ENCODE data around the gene SYCE1L. TPM values are rescaled to one million over a fixed set of nuclear protein-coding genes. Genes with fewer than 3 reads are reported as not detected.

SYCE1L gene
- total RNA-seq, 2 donors from 2014 or later, result 4.8 to 6.9 TPM

GRCh38 chr16:77194295-77195231 lies 4.6 kb upstream of the SYCE1L start:
- no peak for TF ChIP-seq CTCF (IDR thresholded peaks at IDR 0.05)
- Histone ChIP-seq H3K4me1 (peaks cover 8% of the 10 kb centered on the region), H3K36me3 (peaks cover 8% of the 10 kb centered on the region), H3K27me3 (no peaks in the 10 kb centered on the region), H3K9me3 (no peaks in the 10 kb centered on the region), H3K9ac (ENCODE audit: low read depth in 2 of 2, low read length in 2 of 2) (no peak overlapping the region), H3K4me3 (no peak overlapping the region), H3K27ac (no peak overlapping the region)
- DNase-seq, result no peak
- intact Hi-C loops (cut with DNase I), result no loop called here

GRCh38 chr16:77195411-77195810 lies 3.8 kb upstream of the SYCE1L start:
- Histone ChIP-seq H3K4me1 (peaks cover 8% of the 10 kb centered on the region), H3K9ac (ENCODE audit: low read depth in 2 of 2, low read length in 2 of 2) (no peak overlapping the region), H3K27ac (no peak overlapping the region), H3K4me3 (no peak overlapping the region), H3K36me3 (peaks cover 8% of the 10 kb centered on the region), H3K27me3 (no peaks in the 10 kb centered on the region), H3K9me3 (no peaks in the 10 kb centered on the region)
- no peak for DNase-seq
- TF ChIP-seq CTCF (IDR thresholded peaks at IDR 0.05), result no peak
- intact Hi-C loops (cut with DNase I), result no loop called here

- peaks cover 8% of the 10 kb centered on the region for H3K36me3 ChIP-seq
- H3K4me1 ChIP-seq, result no peaks in the 10 kb centered on the region
- H3K9me3 ChIP-seq, result no peaks in the 10 kb centered on the region
- H3K27me3 ChIP-seq, result no peaks in the 10 kb centered on the region
- H3K4me3 ChIP-seq, result no peak overlapping the region
- no peak for TF ChIP-seq CTCF (IDR thresholded peaks at IDR 0.05)
- intact Hi-C loops (cut with DNase I), result no loop called here
- DNase-seq, result no peak
- H3K9ac ChIP-seq (ENCODE audit: low read depth in 2 of 2, low read length in 2 of 2), result no peak overlapping the region
- H3K27ac ChIP-seq, result no peak overlapping the region
Observed at GRCh38 chr16:77197747-77198146, 1.5 kb upstream of the SYCE1L start.

- no peaks in the 10 kb centered on the region for H3K27me3 ChIP-seq
- H3K4me1 ChIP-seq, result no peaks in the 10 kb centered on the region
- H3K9ac ChIP-seq (ENCODE audit: low read depth in 2 of 2, low read length in 2 of 2), result no peak overlapping the region
- intact Hi-C loops (cut with DNase I), result no loop called here
- no peak overlapping the region for H3K4me3 ChIP-seq
- H3K9me3 ChIP-seq, result no peaks in the 10 kb centered on the region
- no peak overlapping the region for H3K27ac ChIP-seq
- no peak for TF ChIP-seq CTCF (IDR thresholded peaks at IDR 0.05)
- no peak for DNase-seq
- no peaks in the 10 kb centered on the region for H3K36me3 ChIP-seq
Observed at GRCh38 chr16:77206533-77206932, 7.3 kb downstream of the SYCE1L start.

GRCh38 chr16:77207030-77207429 lies 7.8 kb downstream of the SYCE1L start:
- no peaks in the 10 kb centered on the region for H3K9me3 ChIP-seq
- no peak overlapping the region for H3K27ac ChIP-seq
- H3K4me1 ChIP-seq, result no peaks in the 10 kb centered on the region
- no peak for TF ChIP-seq CTCF (IDR thresholded peaks at IDR 0.05)
- no peak overlapping the region for H3K9ac ChIP-seq (ENCODE audit: low read depth in 2 of 2, low read length in 2 of 2)
- intact Hi-C loops (cut with DNase I), result no loop called here
- H3K36me3 ChIP-seq, result no peaks in the 10 kb centered on the region
- no peak for DNase-seq
- H3K27me3 ChIP-seq, result no peaks in the 10 kb centered on the region
- H3K4me3 ChIP-seq, result no peak overlapping the region
